H1 (cell line): Measurements from ENCODE around the gene EVI5. TPM values are rescaled to one million over a fixed set of nuclear protein-coding genes. Genes with fewer than 3 reads are reported as not detected.

ENCODE experiments used
- CTCF ChIA-PET: fragments of 300-600 bp; sonication (Branson Sonifier 250); formaldehyde crosslinking; loops from one replicate; lab custom pipeline; 2021; ENCODE audit not compliant: partially characterized antibody; lab: Charles Lee
- POLR2A ChIA-PET: fragments of 300-600 bp; sonication (Branson Sonifier 250); formaldehyde crosslinking; loops from one replicate; lab custom pipeline; 2021; ENCODE audit warnings: inconsistent platforms; ENCODE audit not compliant: partially characterized antibody; lab: Charles Lee
- DNase-seq, 2 experiments: peaks; one replicate each; pipeline versions ENCODE4 v3.0.0 to v3.0.0-alpha.2; 2010 to 2022; ENCODE audit warnings: low spot score in 2 of 2, low read depth in 1 of 2, mixed read lengths in 1 of 2
- FAIRE-seq: peaks from 2 replicates; lab custom pipeline; 2011; peaks lifted over from hg19 to GRCh38; lab: Jason Lieb, UNC
- H2AFZ ChIP-seq: 2 replicates; pipeline ENCODE4 v1.8.1; 2012; ENCODE audit warnings: low read length, inconsistent platforms
- H2AK5ac ChIP-seq: 2 replicates; pipeline ENCODE4 v1.6.1; 2013; ENCODE audit warnings: low read depth, low read length
- H2BK120ac ChIP-seq: replicated peaks from 2 replicates; pipeline ENCODE3; 2013; ENCODE audit warnings: low read depth, low read length, inconsistent platforms
- H2BK12ac ChIP-seq: 2 replicates; pipeline ENCODE4 v1.6.1; 2013; ENCODE audit warnings: low read depth, low read length
- H2BK15ac ChIP-seq: 2 replicates; pipeline ENCODE4 v1.6.1; 2013; ENCODE audit warnings: low read length
- H2BK20ac ChIP-seq: 2 replicates; pipeline ENCODE4 v1.6.1; 2013; ENCODE audit warnings: low read length
- H2BK5ac ChIP-seq: 2 replicates; pipeline ENCODE4 v1.6.1; 2013; ENCODE audit warnings: low read depth, low read length
- H3K14ac ChIP-seq: 2 replicates; pipeline ENCODE4 v1.6.1; 2013; ENCODE audit warnings: inconsistent platforms; ENCODE audit not compliant: insufficient read length
- H3K18ac ChIP-seq: 2 replicates; pipeline ENCODE4 v1.6.1; 2013; ENCODE audit warnings: low read length; ENCODE audit errors: extremely low read depth
- H3K23ac ChIP-seq: 2 replicates; pipeline ENCODE4 v1.6.1; 2013; ENCODE audit warnings: inconsistent platforms; ENCODE audit not compliant: insufficient read length
- H3K23me2 ChIP-seq: 2 replicates; pipeline ENCODE4 v1.6.1; 2013; ENCODE audit warnings: low read depth, low read length
- H3K27ac ChIP-seq: 2 replicates; pipeline ENCODE4 v1.6.1; 2011; ENCODE audit warnings: low read depth, low read length, inconsistent platforms
- H3K27me3 ChIP-seq, 4 experiments: replicated peaks in 1 of 4; 1 replicate in 1 of 4; 2 replicates in 3 of 4; pipeline versions ENCODE4 v1.6.1 to v1.8.1; 2011 to 2013; ENCODE audit warnings: low read length in 3 of 4, mild to moderate bottlenecking in 3 of 4, inconsistent platforms in 2 of 4, mixed read lengths in 2 of 4, moderate library complexity in 1 of 4; ENCODE audit not compliant: control insufficient read depth in 3 of 4, insufficient read depth in 3 of 4; ENCODE audit errors: extremely low read depth in 1 of 4
- H3K36me3 ChIP-seq, 4 experiments: 2 replicates each; pipeline versions ENCODE4 v1.6.1 to v1.8.1; 2011 to 2013; ENCODE audit warnings: mild to moderate bottlenecking in 4 of 4, low read length in 3 of 4, moderate library complexity in 2 of 4, control low read depth in 1 of 4, inconsistent platforms in 1 of 4; ENCODE audit not compliant: insufficient read depth in 4 of 4, control insufficient read depth in 2 of 4
- H3K4ac ChIP-seq: replicated peaks from 2 replicates; pipeline ENCODE3; 2013; ENCODE audit warnings: low read length, low read depth, mixed read lengths, inconsistent platforms; ENCODE audit not compliant: insufficient read length
- H3K4me1 ChIP-seq, 4 experiments: replicated peaks in 1 of 4; 1 replicate in 1 of 4; 2 replicates in 3 of 4; pipeline versions ENCODE4 v1.6.1 to v1.8.1; 2011 to 2013; ENCODE audit warnings: low read length in 3 of 4, inconsistent platforms in 2 of 4, mixed read lengths in 1 of 4; ENCODE audit not compliant: insufficient read depth in 4 of 4, control insufficient read depth in 3 of 4
- H3K4me2 ChIP-seq, 2 experiments: 2 replicates each; pipeline versions ENCODE4 v1.6.1 to v1.8.1; 2011 to 2013; ENCODE audit warnings: low read depth in 2 of 2, low read length in 2 of 2, control low read depth in 1 of 2, inconsistent platforms in 1 of 2, mild to moderate bottlenecking in 1 of 2; ENCODE audit not compliant: insufficient read depth in 1 of 2
- H3K4me3 ChIP-seq, 4 experiments: fragments of 200-600, 300-600 bp in 1 of 4; sonication (generic), shearing (Covaris generic), sonication (Bioruptor Twin) in 1 of 4; 2 replicates each; pipeline versions ENCODE4 v1.5.1 to v1.8.1; 2011 to 2016; ENCODE audit warnings: low read length in 4 of 4, low read depth in 3 of 4, control low read depth in 2 of 4, inconsistent platforms in 2 of 4, mild to moderate bottlenecking in 2 of 4, mixed read lengths in 1 of 4, moderate library complexity in 1 of 4; ENCODE audit not compliant: insufficient read depth in 2 of 4; ENCODE audit errors: extremely low read depth in 1 of 4
- H3K56ac ChIP-seq: replicated peaks from 2 replicates; pipeline ENCODE3; 2013; ENCODE audit warnings: low read depth, mild to moderate bottlenecking, mixed read lengths, low read length, inconsistent platforms; ENCODE audit not compliant: insufficient read length
- H3K79me1 ChIP-seq: 2 replicates; pipeline ENCODE4 v1.6.1; 2013; ENCODE audit warnings: low read depth, low read length, control low read depth
- H3K79me2 ChIP-seq, 2 experiments: 2 replicates each; pipeline versions ENCODE4 v1.6.1 to v1.8.1; 2012 to 2013; ENCODE audit warnings: low read length in 2 of 2, mild to moderate bottlenecking in 2 of 2, inconsistent platforms in 1 of 2; ENCODE audit not compliant: insufficient read depth in 2 of 2, control insufficient read depth in 1 of 2
- H3K9ac ChIP-seq, 4 experiments: replicated peaks in 1 of 4; 1 replicate in 1 of 4; 2 replicates in 3 of 4; pipeline versions ENCODE4 v1.6.1 to v1.8.1; 2011 to 2013; ENCODE audit warnings: low read depth in 3 of 4, low read length in 3 of 4, control low read depth in 2 of 4, mild to moderate bottlenecking in 2 of 4, moderate library complexity in 2 of 4, inconsistent platforms in 1 of 4; ENCODE audit errors: extremely low read depth in 1 of 4
- H3K9me3 ChIP-seq, 2 experiments: 2 replicates each; pipeline versions ENCODE4 v1.6.1 to v1.8.1; 2012 to 2013; ENCODE audit warnings: mild to moderate bottlenecking in 2 of 2, moderate library complexity in 2 of 2, control low read depth in 1 of 2, inconsistent platforms in 1 of 2, low read depth in 1 of 2, low read length in 1 of 2, mixed read lengths in 1 of 2; ENCODE audit not compliant: insufficient read depth in 2 of 2
- H4K20me1 ChIP-seq, 2 experiments: replicated peaks in 1 of 2; 2 replicates each; pipeline versions ENCODE3 to v1.8.1; 2011 to 2013; ENCODE audit warnings: inconsistent platforms in 2 of 2, low read length in 2 of 2, mild to moderate bottlenecking in 1 of 2; ENCODE audit not compliant: insufficient read depth in 2 of 2, control insufficient read depth in 1 of 2
- H4K5ac ChIP-seq: 2 replicates; pipeline ENCODE4 v1.6.1; 2013; ENCODE audit warnings: low read length, low read depth, mixed read lengths, inconsistent platforms; ENCODE audit not compliant: insufficient read length
- H4K8ac ChIP-seq: 2 replicates; pipeline ENCODE4 v1.8.0; 2013; ENCODE audit warnings: mild to moderate bottlenecking, moderate library complexity, low read length, inconsistent platforms; ENCODE audit not compliant: insufficient read depth; ENCODE audit errors: extremely low read depth
- H4K91ac ChIP-seq: replicated peaks from 2 replicates; pipeline ENCODE3; 2013; ENCODE audit warnings: low read length, mixed read lengths, inconsistent platforms; ENCODE audit not compliant: insufficient read length
- SIX5 ChIP-seq: IDR thresholded peaks from 2 replicates; pipeline ENCODE4 v1.6.1; 2011; ENCODE audit warnings: mild to moderate bottlenecking, low read depth, low read length
- TAF1 ChIP-seq: IDR thresholded peaks from 2 replicates; pipeline ENCODE4 v1.6.1; 2011; ENCODE audit warnings: mild to moderate bottlenecking, low read depth, low read length
- WGBS, 2 experiments: shearing (Covaris generic) in 1 of 2; methylation state at CpG; one replicate each; pipeline versions ENCODE4 v1.1.6 to v1.1.7; 2013 to 2015; ENCODE audit warnings: low lambda C conversion rate in 2 of 2, mixed read lengths in 2 of 2, inconsistent platforms in 1 of 2, low coverage in 1 of 2, missing lambda C conversion rate in 1 of 2; ENCODE audit not compliant: insufficient replicate concordance in 2 of 2, insufficient coverage in 1 of 2, insufficient read length in 1 of 2; ENCODE audit errors: extremely low coverage in 1 of 2, missing lambda C conversion rate in 1 of 2; 5-methylcytosine and 5-hydroxymethylcytosine counted together
- polyA plus RNA-seq, 7 experiments: library from polyadenylated mRNA; depleted of rRNA in 3 of 7; stranded (reverse) in 5 of 7; unstranded in 2 of 7; fragments of >200 nt in 5 of 7; fragments of 200-250 nt in 2 of 7; gene quantifications; 1 replicate in 5 of 7; 2 replicates in 1 of 7; 4 replicates in 1 of 7; pipeline versions ENCODE4 v1.2.1 to v1.2.3, GENCODE V29; 2011 to 2013; ENCODE audit warnings: missing spikeins in 2 of 7, mixed read lengths in 2 of 7
- total RNA-seq: library from RNA; stranded (reverse); fragmentation: NEBNext Ultra II Directional; extraction: Animal tissue kit (Norgen Biotek cat#: 25700); gene quantifications from 2 replicates; pipeline ENCODE4 v1.2.1, GENCODE V29; 2021

The EVI5 gene
- total and polyA plus RNA-seq, 2 of the 8 experiments (the other 6 are each of a cell fraction or from before 2014, with no cell fraction given): 1.7 to 13.7 TPM

GRCh38 chr1:92754000-92754718 is 30.7 kb downstream of the EVI5 start:
- CTCF ChIA-PET: interaction anchor here (0.7 to 4.3 kb wide), 3 partner anchors 14 to 65 kb away, joined by 3 to 23 read pairs (median 3); no protein-coding TSS in a partner anchor
- no peaks in the 10 kb centered on the region for H3K23me2 ChIP-seq
- H4K20me1 ChIP-seq: peaks cover 2% of the 10 kb centered on the region in 2 experiments

More at GRCh38 chr1:92754000-92754718, 30.7 kb downstream of the EVI5 start:
- Histone ChIP-seq H3K18ac (no peak overlapping the region), H2AK5ac (no peak overlapping the region), H2BK15ac (no peak overlapping the region), H3K27me3 (no peaks in the 10 kb centered on the region), H3K4me3 (no peak overlapping the region), H4K5ac (no peak overlapping the region), H3K23ac (no peak overlapping the region), H4K91ac (no peak overlapping the region), H3K4me1 (no peaks in the 10 kb centered on the region), H4K8ac (no peak overlapping the region), H3K14ac (no peak overlapping the region), H3K79me1 (0 out of 2 replicates have a peak, but pooled peaks cover 2% of the 10 kb centered on the region), H3K4ac (no peak overlapping the region), H3K27ac (no peak overlapping the region), H3K9ac (no peak overlapping the region), H3K4me2 (no peak overlapping the region), H2BK12ac (no peak overlapping the region), H3K56ac (no peak overlapping the region), H2BK20ac (no peak overlapping the region), H2BK5ac (no peak overlapping the region), H3K79me2 (no peaks in the 10 kb centered on the region; a peak in 2 of 4 replicates), H2AFZ (no peak overlapping the region), H3K9me3 (no peaks in the 10 kb centered on the region; a peak in 1 of 4 replicates), H3K36me3 (no peaks in the 10 kb centered on the region), H2BK120ac (no peak overlapping the region)
- 86% methylated on average over 1 of the region's 1 CpG; no CpG with 5 or more reads in 1 of the 2 experiments for WGBS, 2 experiments
- no peak for FAIRE-seq
- DNase-seq: no peak
- POLR2A ChIA-PET: interaction anchor here (0.6 to 1.3 kb wide), 3 partner anchors 73 to 78 kb away, joined by 3 to 5 read pairs (median 4); partner anchors contain the start of gene RPL5
- TF ChIP-seq TAF1 (no peak), SIX5 (no peak)
